Central memory CD8-positive, alpha-beta T cell (primary cell): ENCODE data around the gene ITSN2.

Source experiments
- ATAC-seq: fragments of 150-1000 bp; cut with Tn5 transposase; replicated peaks from 2 replicates; pipeline ENCODE4 v1.10.0; 2022; ENCODE audit warnings: mild to moderate bottlenecking, moderate FRiP score, moderate number of reproducible peaks; ENCODE audit not compliant: poor library complexity, severe bottlenecking; ENCODE audit errors: extremely low read depth
- DNase-seq, 2 donors: peaks; one replicate each; pipeline ENCODE4 v3.0.0; 2021; ENCODE audit warnings: low spot score in 2 of 2
- H3K27ac Mint-ChIP-seq: one replicate; pipeline ENCODE4 v1.8.0; 2022; ENCODE audit warnings: low read depth, mild to moderate bottlenecking, moderate library complexity, mixed read lengths
- H3K27me3 Mint-ChIP-seq: one replicate; pipeline ENCODE4 v1.8.0; 2022; ENCODE audit warnings: mixed read lengths
- H3K36me3 Mint-ChIP-seq: one replicate; pipeline ENCODE4 v1.8.0; 2022; ENCODE audit warnings: mild to moderate bottlenecking, moderate library complexity, mixed read lengths; ENCODE audit not compliant: insufficient read depth
- H3K4me1 Mint-ChIP-seq: one replicate; pipeline ENCODE4 v1.8.0; 2022; ENCODE audit warnings: mixed read lengths
- H3K4me3 Mint-ChIP-seq: one replicate; pipeline ENCODE4 v1.8.0; 2022; ENCODE audit warnings: mild to moderate bottlenecking, moderate library complexity, mixed read lengths
- H3K9me3 Mint-ChIP-seq: one replicate; pipeline ENCODE4 v1.8.0; 2022; ENCODE audit warnings: mixed read lengths

Gene ITSN2

DNA sequence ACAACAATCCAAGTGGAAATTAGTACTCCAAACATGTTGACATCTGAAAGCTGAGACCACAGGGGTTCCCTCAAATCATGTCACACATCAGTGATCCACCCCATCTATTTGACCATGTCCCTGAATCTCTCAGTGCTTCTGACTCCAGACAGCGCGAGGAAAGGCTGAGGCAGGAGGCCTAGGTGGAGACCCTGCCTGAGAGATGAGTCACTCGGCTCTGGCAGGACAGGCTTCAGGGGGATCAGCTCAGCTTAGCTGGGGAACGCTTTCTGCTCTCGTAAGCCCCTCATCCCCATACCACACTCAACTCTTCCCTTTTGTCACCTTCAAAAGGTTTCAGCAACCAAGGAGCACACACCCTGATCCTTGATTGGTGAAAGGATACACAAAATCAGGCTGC lies 191.3 kb downstream of the ITSN2 start:
- Mint-ChIP-seq H3K27me3 (no peaks in the 10 kb centered on the region), H3K4me1 (no peaks in the 10 kb centered on the region), H3K9me3 (no peaks in the 10 kb centered on the region), H3K27ac (no peak overlapping the region), H3K4me3 (no peak overlapping the region), H3K36me3 (no peaks in the 10 kb centered on the region)
- DNase-seq (no peak), ATAC-seq (no peak)

DNA sequence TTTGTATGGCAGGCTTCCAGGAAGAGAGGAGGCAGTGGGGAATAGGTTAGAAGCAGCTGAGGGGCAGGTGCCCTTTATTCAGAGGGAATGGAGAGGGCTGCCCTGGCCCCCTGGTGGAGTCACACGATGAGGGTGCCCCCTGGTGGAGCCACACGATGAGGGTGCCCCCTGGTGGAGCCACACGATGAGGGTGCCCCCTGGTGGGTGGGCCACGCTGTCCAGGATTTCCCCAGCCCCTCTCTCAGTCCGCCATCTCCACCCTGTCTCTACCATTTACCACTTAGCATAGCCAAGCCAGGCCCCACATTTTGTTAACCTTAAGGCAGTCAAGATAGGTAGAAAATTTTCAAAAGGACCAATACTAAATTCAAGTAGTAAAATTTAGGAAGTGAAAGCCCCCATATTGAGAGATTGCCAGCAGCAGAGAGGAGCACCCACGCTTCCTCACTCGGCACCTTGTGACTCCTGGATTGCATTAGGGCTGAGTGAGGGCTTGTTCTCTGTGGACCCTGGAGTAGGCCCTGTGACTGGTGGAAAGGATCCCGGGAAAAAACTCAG lies 195.8 kb downstream of the ITSN2 start:
- no peak for ATAC-seq
- H3K9me3 Mint-ChIP-seq: no peaks in the 10 kb centered on the region
- H3K4me3 Mint-ChIP-seq: no peak overlapping the region
- H3K4me1 Mint-ChIP-seq: no peaks in the 10 kb centered on the region
- no peaks in the 10 kb centered on the region for H3K36me3 Mint-ChIP-seq
- no peak overlapping the region for H3K27ac Mint-ChIP-seq
- DNase-seq: no peak
- no peaks in the 10 kb centered on the region for H3K27me3 Mint-ChIP-seq

DNA sequence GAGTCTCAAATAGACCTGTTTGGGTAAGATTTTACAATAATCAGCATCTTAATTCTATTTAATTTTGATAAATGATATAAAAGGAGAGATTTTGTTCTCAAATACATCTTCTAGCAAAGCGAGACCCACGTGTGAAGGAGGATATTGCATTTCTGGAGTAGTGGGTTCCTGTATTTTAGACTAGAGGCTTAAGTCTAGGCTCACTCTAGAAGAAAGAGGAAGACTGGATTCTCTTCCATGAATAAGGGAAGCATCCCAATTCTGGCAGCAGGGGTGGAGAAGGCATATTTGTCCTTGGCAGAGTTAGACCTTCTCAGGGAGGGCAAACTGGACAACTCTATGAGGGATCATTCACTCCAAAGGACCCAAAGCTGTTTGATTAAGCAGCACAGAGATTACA lies 196.7 kb downstream of the ITSN2 start:
- DNase-seq (no peak), ATAC-seq (no peak)
- Mint-ChIP-seq H3K4me3 (no peak overlapping the region), H3K27me3 (no peaks in the 10 kb centered on the region), H3K9me3 (no peaks in the 10 kb centered on the region), H3K4me1 (no peaks in the 10 kb centered on the region), H3K36me3 (no peaks in the 10 kb centered on the region), H3K27ac (no peak overlapping the region)

DNA sequence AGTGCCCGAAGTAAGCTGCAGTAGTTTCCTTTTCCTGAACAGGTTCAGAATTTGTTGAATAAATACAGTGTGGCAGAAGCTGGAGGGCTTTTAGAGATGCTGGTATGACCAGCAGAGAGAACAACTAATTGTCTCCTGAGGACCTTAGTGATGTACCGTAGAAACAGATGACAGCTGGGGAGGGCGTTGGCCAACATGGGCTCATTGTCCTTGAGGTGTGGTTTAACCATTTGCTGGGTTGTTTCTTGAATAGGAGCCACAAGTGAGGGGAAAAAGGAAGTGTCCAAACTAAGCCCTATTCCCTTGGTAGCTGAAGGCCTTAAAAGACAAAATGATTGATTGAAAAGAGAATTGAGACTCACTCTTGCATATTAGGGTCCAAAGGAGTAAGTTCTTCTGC lies 197.2 kb downstream of the ITSN2 start:
- Mint-ChIP-seq H3K9me3 (no peaks in the 10 kb centered on the region), H3K27ac (no peak overlapping the region), H3K4me3 (no peak overlapping the region), H3K36me3 (no peaks in the 10 kb centered on the region), H3K27me3 (no peaks in the 10 kb centered on the region), H3K4me1 (no peaks in the 10 kb centered on the region)
- ATAC-seq (no peak), DNase-seq (no peak)

DNA sequence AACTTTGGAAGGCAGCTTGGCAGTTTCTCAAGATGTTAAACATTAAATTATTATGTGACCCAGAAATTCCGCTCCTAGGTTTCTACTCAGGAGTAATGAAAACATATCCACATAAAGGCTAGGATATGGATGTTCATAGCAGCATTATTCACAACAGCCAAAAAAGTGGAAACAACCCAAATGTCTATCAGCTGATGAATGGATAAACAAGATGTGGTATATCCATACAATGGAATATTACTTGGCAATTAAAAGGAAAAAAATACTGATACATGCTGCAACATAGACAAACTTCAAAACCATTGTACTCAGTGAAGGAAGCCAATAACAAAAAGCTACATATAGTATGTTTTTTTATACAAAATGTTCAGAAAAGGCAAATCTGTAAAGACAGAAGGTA lies 197.8 kb downstream of the ITSN2 start:
- ATAC-seq (no peak), DNase-seq (no peak)
- no peaks in the 10 kb centered on the region for H3K9me3 Mint-ChIP-seq
- H3K4me1 Mint-ChIP-seq: no peaks in the 10 kb centered on the region
- H3K4me3 Mint-ChIP-seq: no peak overlapping the region
- no peak overlapping the region for H3K27ac Mint-ChIP-seq
- no peaks in the 10 kb centered on the region for H3K27me3 Mint-ChIP-seq
- no peaks in the 10 kb centered on the region for H3K36me3 Mint-ChIP-seq

DNA sequence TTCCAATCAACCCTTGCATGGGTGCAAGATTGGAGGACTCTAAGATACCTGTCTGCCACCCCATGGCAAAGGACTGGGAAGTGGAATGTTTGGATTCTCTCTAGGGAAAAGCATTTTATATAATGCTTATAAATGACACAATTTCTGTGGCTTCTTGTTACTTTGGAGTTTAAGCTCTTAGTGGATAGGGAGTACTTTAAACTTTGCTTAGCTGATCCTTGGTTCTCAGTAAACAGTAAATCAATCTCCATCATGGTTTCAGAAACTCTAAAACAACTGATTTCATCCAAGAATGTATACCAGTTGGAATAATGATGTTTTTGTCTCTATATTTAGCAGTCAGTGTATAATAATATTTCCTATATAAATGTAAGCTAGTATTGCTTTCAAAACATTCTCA lies 199.6 kb downstream of the ITSN2 start:
- H3K4me3 Mint-ChIP-seq: no peak overlapping the region
- DNase-seq: no peak
- no peak overlapping the region for H3K27ac Mint-ChIP-seq
- no peak for ATAC-seq
- H3K27me3 Mint-ChIP-seq: no peaks in the 10 kb centered on the region
- H3K36me3 Mint-ChIP-seq: no peaks in the 10 kb centered on the region
- H3K9me3 Mint-ChIP-seq: no peaks in the 10 kb centered on the region
- no peaks in the 10 kb centered on the region for H3K4me1 Mint-ChIP-seq

DNA sequence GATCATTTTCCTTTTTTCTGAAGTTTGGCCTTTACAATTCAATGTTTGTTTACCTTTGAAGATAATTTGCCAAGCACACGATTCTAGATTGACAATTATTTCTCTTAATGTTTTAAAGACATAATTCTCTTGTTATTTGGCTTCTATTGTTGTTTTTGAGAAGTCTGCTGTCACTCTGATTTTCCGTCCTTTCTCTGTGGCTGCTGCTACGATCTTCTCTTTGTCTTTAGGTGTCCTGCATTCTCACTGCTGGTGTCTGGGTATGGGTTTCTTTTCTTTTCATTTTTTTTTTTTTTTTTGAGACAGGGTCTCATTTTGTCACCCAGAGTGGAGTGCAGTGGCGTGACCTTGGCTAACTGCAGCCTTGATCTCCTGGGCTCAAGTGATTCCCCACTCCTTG lies 200.6 kb downstream of the ITSN2 start:
- Mint-ChIP-seq H3K36me3 (no peaks in the 10 kb centered on the region), H3K27me3 (no peaks in the 10 kb centered on the region), H3K4me3 (no peak overlapping the region), H3K9me3 (no peaks in the 10 kb centered on the region), H3K27ac (peak overlapping the region; percentile 45), H3K4me1 (no peaks in the 10 kb centered on the region)
- ATAC-seq (no peak), DNase-seq (no peak)

DNA sequence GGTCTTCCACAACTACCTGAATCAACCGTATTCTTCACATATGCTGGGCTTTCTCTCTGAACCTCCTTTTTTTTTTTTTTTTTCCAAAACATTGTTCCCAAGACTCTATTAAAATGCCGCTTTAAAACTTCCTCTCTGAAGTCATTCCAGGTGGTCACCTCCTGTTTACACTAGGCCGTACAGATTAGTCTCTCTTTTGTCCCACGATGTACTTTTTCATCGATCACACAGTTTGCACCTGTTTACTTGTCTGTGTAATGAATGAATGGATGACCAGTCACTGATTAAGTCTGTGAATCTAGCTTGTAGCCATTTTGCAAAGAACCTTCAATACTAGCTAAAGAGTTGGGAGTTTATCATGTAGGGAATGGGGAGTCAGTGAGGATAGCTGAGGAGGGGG lies 202.2 kb downstream of the ITSN2 start:
- Mint-ChIP-seq H3K4me3 (no peak overlapping the region), H3K4me1 (no peaks in the 10 kb centered on the region), H3K36me3 (no peaks in the 10 kb centered on the region), H3K9me3 (no peaks in the 10 kb centered on the region), H3K27ac (no peak overlapping the region), H3K27me3 (no peaks in the 10 kb centered on the region)
- ATAC-seq (no peak), DNase-seq (no peak)

DNA sequence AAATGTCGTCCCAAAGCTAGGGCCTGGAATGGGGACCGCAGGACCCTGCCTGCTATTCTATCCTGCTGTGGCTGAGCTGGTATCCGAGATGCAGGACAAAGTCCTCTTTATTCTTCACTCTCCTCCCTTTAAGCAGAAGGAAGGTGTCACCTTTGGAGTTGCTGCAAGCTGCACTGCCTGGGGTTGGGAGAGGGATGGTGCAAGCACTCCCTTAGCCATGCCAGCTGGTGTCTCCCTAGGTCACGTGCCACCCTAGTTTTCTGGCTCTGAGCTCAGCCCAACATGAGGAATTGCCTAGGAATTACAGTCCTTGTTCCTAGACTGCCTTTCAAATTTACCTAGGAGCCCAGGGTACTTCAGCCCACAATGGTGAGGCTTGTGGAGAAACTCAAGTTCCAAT lies 206.9 kb downstream of the ITSN2 start:
- no peaks in the 10 kb centered on the region for H3K27me3 Mint-ChIP-seq
- no peak overlapping the region for H3K27ac Mint-ChIP-seq
- no peaks in the 10 kb centered on the region for H3K9me3 Mint-ChIP-seq
- peaks cover 2% of the 10 kb centered on the region for H3K36me3 Mint-ChIP-seq
- ATAC-seq: no peak
- no peaks in the 10 kb centered on the region for H3K4me1 Mint-ChIP-seq
- H3K4me3 Mint-ChIP-seq: no peak overlapping the region
- DNase-seq: no peak
